ENCODE results near the gene PIGV.

PIGV gene

DNA sequence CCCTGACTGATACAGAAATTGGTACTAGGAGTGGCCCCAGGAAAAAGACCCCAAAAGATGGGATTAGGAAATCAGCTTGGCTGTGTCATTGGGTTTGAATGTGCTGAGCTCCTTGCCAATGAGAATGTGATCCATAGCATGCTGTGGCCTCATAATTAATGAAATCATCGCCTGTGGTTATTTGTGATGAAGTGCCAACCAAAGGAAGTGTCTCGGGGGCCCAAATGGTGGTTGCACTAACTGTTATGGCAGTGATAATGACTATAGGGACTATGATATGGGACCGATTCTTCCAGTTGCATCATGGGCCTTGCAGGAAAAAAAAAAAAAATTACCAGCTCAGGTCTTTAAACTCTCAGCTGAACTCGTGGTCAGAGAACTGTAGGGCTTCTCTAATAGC, 23.3 kb downstream of the PIGV start:
- H3K9me3 ChIP-seq (ENCODE audit: insufficient read depth, low read depth, low read length) = no peaks in the 10 kb centered on the region
- TF ChIP-seq EZH2phosphoT487 (IDR thresholded peaks at IDR 0.05; ENCODE audit: borderline replicate concordance) = no peak
- TF ChIP-seq, protein P1, sequence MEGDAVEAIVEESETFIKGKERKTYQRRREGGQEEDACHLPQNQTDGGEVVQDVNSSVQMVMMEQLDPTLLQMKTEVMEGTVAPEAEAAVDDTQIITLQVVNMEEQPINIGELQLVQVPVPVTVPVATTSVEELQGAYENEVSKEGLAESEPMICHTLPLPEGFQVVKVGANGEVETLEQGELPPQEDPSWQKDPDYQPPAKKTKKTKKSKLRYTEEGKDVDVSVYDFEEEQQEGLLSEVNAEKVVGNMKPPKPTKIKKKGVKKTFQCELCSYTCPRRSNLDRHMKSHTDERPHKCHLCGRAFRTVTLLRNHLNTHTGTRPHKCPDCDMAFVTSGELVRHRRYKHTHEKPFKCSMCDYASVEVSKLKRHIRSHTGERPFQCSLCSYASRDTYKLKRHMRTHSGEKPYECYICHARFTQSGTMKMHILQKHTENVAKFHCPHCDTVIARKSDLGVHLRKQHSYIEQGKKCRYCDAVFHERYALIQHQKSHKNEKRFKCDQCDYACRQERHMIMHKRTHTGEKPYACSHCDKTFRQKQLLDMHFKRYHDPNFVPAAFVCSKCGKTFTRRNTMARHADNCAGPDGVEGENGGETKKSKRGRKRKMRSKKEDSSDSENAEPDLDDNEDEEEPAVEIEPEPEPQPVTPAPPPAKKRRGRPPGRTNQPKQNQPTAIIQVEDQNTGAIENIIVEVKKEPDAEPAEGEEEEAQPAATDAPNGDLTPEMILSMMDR (conservative IDR thresholded peaks at IDR 0.05; ENCODE audit: low read length) = no peak
- H3K9me2 ChIP-seq (replicated peaks; ENCODE audit: low read depth, low read length) = no peaks in the 10 kb centered on the region
- H3K4me3 ChIP-seq (ENCODE audit: low read length, poor library complexity, severe bottlenecking) = no peak overlapping the region
- H4K20me1 ChIP-seq (ENCODE audit: insufficient read depth, low read length, poor library complexity, severe bottlenecking) = no peaks in the 10 kb centered on the region
- no peak overlapping the region for H3K9ac ChIP-seq (ENCODE audit: low read depth, low read length, poor library complexity, severe bottlenecking)
- H3F3A ChIP-seq (ENCODE audit: low read depth) = no peaks in the 10 kb centered on the region
- no peak overlapping the region for H2AFZ ChIP-seq (ENCODE audit: low read length)
- peaks cover 15% of the 10 kb centered on the region for H3K4me1 ChIP-seq (ENCODE audit: insufficient read depth, low read length, poor library complexity, severe bottlenecking)
- H3K79me2 ChIP-seq (ENCODE audit: insufficient read depth, low read length) = no peaks in the 10 kb centered on the region
- H3K27me3 ChIP-seq (ENCODE audit: insufficient read depth, low read length, poor library complexity, severe bottlenecking) = no peaks in the 10 kb centered on the region
- no peak overlapping the region for H3K4me2 ChIP-seq (ENCODE audit: low read depth, low read length, poor library complexity, severe bottlenecking)
- no peaks in the 10 kb centered on the region for H3K36me3 ChIP-seq (ENCODE audit: insufficient read depth, low read length)

DNA sequence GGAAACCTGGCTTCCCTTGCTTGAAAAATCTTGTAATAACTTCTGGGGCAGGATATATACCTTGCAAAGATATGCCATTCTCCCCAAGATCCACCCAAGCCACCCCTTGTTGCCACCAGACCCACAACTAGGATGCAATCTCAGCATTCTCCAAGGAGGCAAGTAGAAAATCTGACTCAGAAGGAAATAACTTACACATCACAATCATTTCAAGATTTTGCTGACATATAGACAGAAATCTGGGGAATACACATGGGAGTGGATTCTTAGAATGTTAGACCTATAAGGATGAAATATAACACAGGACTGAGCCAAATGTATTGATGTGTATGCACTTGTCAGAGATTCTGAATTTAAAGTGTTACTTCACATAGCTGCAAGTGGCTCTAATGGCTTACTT, 24.0 kb downstream of the PIGV start:
- H3K4me2 ChIP-seq (ENCODE audit: low read depth, low read length, poor library complexity, severe bottlenecking) = no peak overlapping the region
- no peak overlapping the region for H2AFZ ChIP-seq (ENCODE audit: low read length)
- no peaks in the 10 kb centered on the region for H3K79me2 ChIP-seq (ENCODE audit: insufficient read depth, low read length)
- H3K9me2 ChIP-seq (replicated peaks; ENCODE audit: low read depth, low read length) = no peaks in the 10 kb centered on the region
- H3K9ac ChIP-seq (ENCODE audit: low read depth, low read length, poor library complexity, severe bottlenecking) = no peak overlapping the region
- H3K36me3 ChIP-seq (ENCODE audit: insufficient read depth, low read length) = no peaks in the 10 kb centered on the region
- peaks cover 15% of the 10 kb centered on the region for H3K4me1 ChIP-seq (ENCODE audit: insufficient read depth, low read length, poor library complexity, severe bottlenecking)
- H3K4me3 ChIP-seq (ENCODE audit: low read length, poor library complexity, severe bottlenecking) = no peak overlapping the region
- H4K20me1 ChIP-seq (ENCODE audit: insufficient read depth, low read length, poor library complexity, severe bottlenecking) = no peaks in the 10 kb centered on the region
- H3K27me3 ChIP-seq (ENCODE audit: insufficient read depth, low read length, poor library complexity, severe bottlenecking) = no peaks in the 10 kb centered on the region
- H3K9me3 ChIP-seq (ENCODE audit: insufficient read depth, low read depth, low read length) = no peaks in the 10 kb centered on the region
- no peaks in the 10 kb centered on the region for H3F3A ChIP-seq (ENCODE audit: low read depth)
- TF ChIP-seq, protein P1 (conservative IDR thresholded peaks at IDR 0.05; ENCODE audit: low read length) = no peak

DNA sequence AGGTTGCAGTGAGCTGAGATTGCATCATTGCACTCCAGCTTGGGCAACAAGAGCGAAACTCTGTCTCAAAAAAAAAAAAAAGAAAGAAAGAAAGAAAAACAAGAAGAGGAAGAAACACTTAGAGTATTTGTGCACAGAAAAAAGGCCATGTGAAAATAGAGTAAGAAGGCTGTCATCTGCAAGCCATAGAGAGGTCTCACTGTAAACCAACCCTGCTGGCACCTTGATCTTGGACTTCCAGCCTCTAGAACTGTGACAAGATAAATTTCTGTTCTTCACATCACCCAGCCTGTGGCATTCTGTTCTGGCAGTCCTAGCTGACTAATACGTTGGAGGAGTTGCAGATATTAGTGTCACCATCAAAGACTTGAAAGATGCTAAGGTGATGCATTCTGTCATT, 26.6 kb downstream of the PIGV start:
- no peaks in the 10 kb centered on the region for H3K9me2 ChIP-seq (replicated peaks; ENCODE audit: low read depth, low read length)
- no peaks in the 10 kb centered on the region for H3K27me3 ChIP-seq (ENCODE audit: insufficient read depth, low read length, poor library complexity, severe bottlenecking)
- H4K20me1 ChIP-seq (ENCODE audit: insufficient read depth, low read length, poor library complexity, severe bottlenecking) = no peaks in the 10 kb centered on the region
- no peak overlapping the region for H3K4me3 ChIP-seq (ENCODE audit: low read length, poor library complexity, severe bottlenecking)
- H3K4me2 ChIP-seq (ENCODE audit: low read depth, low read length, poor library complexity, severe bottlenecking) = no peak overlapping the region
- H2AFZ ChIP-seq (ENCODE audit: low read length) = no peak overlapping the region
- H3K4me1 ChIP-seq (ENCODE audit: insufficient read depth, low read length, poor library complexity, severe bottlenecking) = peaks cover 15% of the 10 kb centered on the region
- H3F3A ChIP-seq (ENCODE audit: low read depth) = no peaks in the 10 kb centered on the region
- no peaks in the 10 kb centered on the region for H3K9me3 ChIP-seq (ENCODE audit: insufficient read depth, low read depth, low read length)
- H3K36me3 ChIP-seq (ENCODE audit: insufficient read depth, low read length) = no peaks in the 10 kb centered on the region
- H3K79me2 ChIP-seq (ENCODE audit: insufficient read depth, low read length) = no peaks in the 10 kb centered on the region
- no peak for TF ChIP-seq EZH2phosphoT487 (IDR thresholded peaks at IDR 0.05; ENCODE audit: borderline replicate concordance)
- TF ChIP-seq, protein P1 (conservative IDR thresholded peaks at IDR 0.05; ENCODE audit: low read length) = no peak
- H3K9ac ChIP-seq (ENCODE audit: low read depth, low read length, poor library complexity, severe bottlenecking) = no peak overlapping the region

All from Loucy (cell line).